ENCODE data around the gene TGFBI.
A peak's percentile ranks its signal among the peaks of the same experiment; 100 is the strongest.

The TGFBI gene

DNA sequence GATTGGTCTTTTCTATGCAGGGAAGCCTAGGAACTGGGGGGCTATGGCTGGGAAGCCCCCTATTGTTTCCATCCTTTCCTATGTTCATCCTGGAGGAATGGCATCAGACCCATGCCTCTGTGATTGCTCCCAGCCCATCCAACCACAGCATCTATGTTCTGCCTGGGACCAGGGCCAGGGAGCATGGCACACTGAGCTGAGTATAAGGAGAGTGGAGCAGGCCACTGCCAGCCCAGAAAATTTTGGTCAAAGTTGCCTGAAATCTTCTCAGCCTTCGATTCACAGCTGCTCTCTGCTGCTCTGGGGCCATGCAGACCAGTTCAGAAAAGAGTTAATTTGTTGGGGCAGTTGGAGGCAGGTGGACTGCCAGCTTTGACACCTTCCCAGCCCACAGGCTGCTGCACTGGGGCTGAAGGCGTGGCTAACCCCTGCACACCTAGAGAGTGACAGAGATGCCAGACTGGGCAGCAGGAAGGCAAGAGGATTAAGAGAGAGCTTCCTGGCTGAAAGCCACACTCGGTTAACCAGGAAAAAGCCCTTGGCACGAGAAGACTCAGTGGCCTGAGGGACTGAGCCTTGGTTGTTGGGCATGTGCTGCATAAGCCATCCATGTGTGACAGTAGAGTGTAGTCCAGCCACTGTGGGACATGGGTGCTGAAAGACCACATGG, 12.1 kb downstream of the TGFBI start:
- no peak overlapping the region for H3K9ac ChIP-seq (ENCODE audit: low read depth, low read length)

DNA sequence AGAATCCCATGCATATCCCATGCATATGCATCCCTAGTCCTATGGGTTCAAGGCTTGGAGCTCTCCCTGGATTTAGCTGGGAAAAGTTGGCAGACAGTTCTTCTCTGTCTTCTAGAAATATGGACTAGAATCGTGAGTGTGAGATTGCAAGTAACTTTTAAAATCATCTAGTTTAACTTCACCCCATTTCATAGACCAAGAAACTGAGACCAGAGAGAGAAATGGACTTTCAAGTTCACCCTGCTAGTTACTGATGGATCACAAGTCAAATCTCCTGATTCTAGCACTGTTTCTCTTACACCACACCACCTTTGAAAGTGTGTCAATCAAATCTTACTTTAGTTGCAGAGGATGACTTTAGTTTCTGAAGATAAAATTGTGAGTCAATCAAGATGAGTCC, 13.4 kb downstream of the TGFBI start:
- Histone ChIP-seq H2AFZ (ENCODE audit: low read depth, low read length) (no peak overlapping the region), H3K4me3 (ENCODE audit: low read depth in 1 of 2, low read length in 2 of 2) (no peak overlapping the region), H3K79me2 (ENCODE audit: insufficient read depth, low read length) (no peaks in the 10 kb centered on the region), H3K27me3 (ENCODE audit: insufficient read depth, low read length, poor library complexity) (peaks cover 5% of the 10 kb centered on the region), H3K27ac (ENCODE audit: low read length) (no peak overlapping the region), H3K4me1 (ENCODE audit: insufficient read depth, low read length) (peaks cover 15% of the 10 kb centered on the region), H3K36me3 (ENCODE audit: insufficient read depth, low read length) (no peaks in the 10 kb centered on the region), H4K20me1 (ENCODE audit: insufficient read depth, low read length) (no peaks in the 10 kb centered on the region), H3K4me2 (ENCODE audit: insufficient read depth, low read length) (no peak overlapping the region), H3K9ac (ENCODE audit: low read depth, low read length) (no peak overlapping the region), H3K9me3 (ENCODE audit: insufficient read depth, low read length, severe bottlenecking) (peaks cover 4% of the 10 kb centered on the region)
- TF ChIP-seq CTCF (IDR thresholded peaks at IDR 0.05; ENCODE audit: borderline replicate concordance, extremely low read depth, low read length, poor library complexity, severe bottlenecking) = no peak
- no peak for TF ChIP-seq EZH2 (IDR thresholded peaks at IDR 0.05; ENCODE audit: borderline replicate concordance, low read depth, low read length, severe bottlenecking)
- ATAC-seq (ENCODE audit: insufficient read depth, low read depth) = no peak
- DNase-seq = no peak

More for the DNA sequence above, 12.1 kb downstream of the TGFBI start:
- Histone ChIP-seq H3K4me2 (ENCODE audit: insufficient read depth, low read length) (no peak overlapping the region), H3K27ac (ENCODE audit: low read length) (no peak overlapping the region), H3K9me3 (ENCODE audit: insufficient read depth, low read length, severe bottlenecking) (peaks cover 4% of the 10 kb centered on the region), H2AFZ (ENCODE audit: low read depth, low read length) (no peak overlapping the region), H3K4me3 (ENCODE audit: low read depth in 1 of 2, low read length in 2 of 2) (no peak overlapping the region), H4K20me1 (ENCODE audit: insufficient read depth, low read length) (no peaks in the 10 kb centered on the region), H3K79me2 (ENCODE audit: insufficient read depth, low read length) (no peaks in the 10 kb centered on the region), H3K4me1 (ENCODE audit: insufficient read depth, low read length) (peaks cover 28% of the 10 kb centered on the region), H3K27me3 (ENCODE audit: insufficient read depth, low read length, poor library complexity) (peaks cover 5% of the 10 kb centered on the region), H3K36me3 (ENCODE audit: insufficient read depth, low read length) (no peaks in the 10 kb centered on the region)
- DNase-seq (no peak), ATAC-seq (ENCODE audit: insufficient read depth, low read depth) (no peak)
- TF ChIP-seq EZH2 (IDR thresholded peaks at IDR 0.05; ENCODE audit: borderline replicate concordance, low read depth, low read length, severe bottlenecking) = no peak
- no peak for TF ChIP-seq CTCF (IDR thresholded peaks at IDR 0.05; ENCODE audit: borderline replicate concordance, extremely low read depth, low read length, poor library complexity, severe bottlenecking)

DNA sequence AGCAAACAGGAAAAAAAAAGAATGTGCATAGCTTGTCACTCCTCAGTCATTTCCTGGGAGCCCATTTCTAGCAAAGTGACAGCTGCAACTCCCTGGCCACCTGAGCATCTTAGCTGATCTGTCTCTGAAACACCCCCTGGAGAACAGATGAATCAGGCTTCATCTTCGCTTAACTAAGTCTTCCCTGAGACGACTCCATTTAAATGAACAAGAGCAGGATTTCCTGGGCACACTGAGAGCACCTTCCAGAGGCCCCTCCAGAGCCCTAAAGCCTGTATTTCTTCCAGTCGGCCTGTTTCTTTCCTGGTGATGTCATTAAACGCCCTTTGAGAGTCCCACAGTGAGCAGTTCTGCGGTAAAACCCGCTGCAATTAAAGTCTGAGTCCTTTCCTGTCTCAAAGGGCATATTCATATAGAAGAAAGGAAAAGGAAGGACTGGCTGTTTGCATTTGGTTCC, 13.9 kb downstream of the TGFBI start:
- Histone ChIP-seq H3K79me2 (ENCODE audit: insufficient read depth, low read length) (no peaks in the 10 kb centered on the region), H3K27me3 (ENCODE audit: insufficient read depth, low read length, poor library complexity) (peaks cover 5% of the 10 kb centered on the region), H3K4me3 (ENCODE audit: low read depth in 1 of 2, low read length in 2 of 2) (no peak overlapping the region), H2AFZ (ENCODE audit: low read depth, low read length) (no peak overlapping the region), H4K20me1 (ENCODE audit: insufficient read depth, low read length) (no peaks in the 10 kb centered on the region), H3K4me1 (ENCODE audit: insufficient read depth, low read length) (peaks cover 10% of the 10 kb centered on the region), H3K9me3 (ENCODE audit: insufficient read depth, low read length, severe bottlenecking) (peaks cover 4% of the 10 kb centered on the region), H3K4me2 (ENCODE audit: insufficient read depth, low read length) (no peak overlapping the region), H3K9ac (ENCODE audit: low read depth, low read length) (no peak overlapping the region), H3K27ac (ENCODE audit: low read length) (no peak overlapping the region), H3K36me3 (ENCODE audit: insufficient read depth, low read length) (no peaks in the 10 kb centered on the region)
- ATAC-seq (ENCODE audit: insufficient read depth, low read depth) = peak; percentile 67
- DNase-seq = peak; percentile 19
- TF ChIP-seq EZH2 (IDR thresholded peaks at IDR 0.05; ENCODE audit: borderline replicate concordance, low read depth, low read length, severe bottlenecking) (no peak), CTCF (IDR thresholded peaks at IDR 0.05; ENCODE audit: borderline replicate concordance, extremely low read depth, low read length, poor library complexity, severe bottlenecking) (no peak)

Data from DND-41 (cell line).